Measurements from ENCODE around the gene KLHL5.

DNA sequence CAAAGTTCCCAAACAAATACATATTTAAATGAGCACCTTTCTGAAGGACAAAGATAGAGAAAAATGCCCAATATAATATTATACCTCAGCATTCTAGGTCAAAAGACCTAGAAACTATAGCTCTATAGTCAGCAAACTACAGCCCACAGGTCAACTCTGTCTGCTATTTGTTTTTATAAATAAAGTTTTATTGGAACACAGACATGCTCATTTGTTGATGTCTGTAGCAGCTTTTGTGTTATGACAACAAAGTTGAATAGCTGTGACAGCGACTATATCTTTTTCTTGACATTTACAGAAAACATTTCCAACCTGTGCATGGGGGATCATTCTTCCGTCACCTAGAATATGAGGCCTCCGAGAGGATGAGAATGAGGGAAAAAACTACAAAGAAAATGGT lies 71.6 kb downstream of the KLHL5 start:
- TF ChIP-seq FOSL2 (IDR thresholded peaks at IDR 0.05) (no peak), FOSL2 (CRISPR knock-in tag; IDR thresholded peaks at IDR 0.05) (no peak), POLR2A (IDR thresholded peaks at IDR 0.05; ENCODE audit: low read length) (no peak), EP300 (IDR thresholded peaks at IDR 0.05) (no peak), SREBF2 (IDR thresholded peaks at IDR 0.05) (no peak)
- TF ChIP-seq, protein P1, sequence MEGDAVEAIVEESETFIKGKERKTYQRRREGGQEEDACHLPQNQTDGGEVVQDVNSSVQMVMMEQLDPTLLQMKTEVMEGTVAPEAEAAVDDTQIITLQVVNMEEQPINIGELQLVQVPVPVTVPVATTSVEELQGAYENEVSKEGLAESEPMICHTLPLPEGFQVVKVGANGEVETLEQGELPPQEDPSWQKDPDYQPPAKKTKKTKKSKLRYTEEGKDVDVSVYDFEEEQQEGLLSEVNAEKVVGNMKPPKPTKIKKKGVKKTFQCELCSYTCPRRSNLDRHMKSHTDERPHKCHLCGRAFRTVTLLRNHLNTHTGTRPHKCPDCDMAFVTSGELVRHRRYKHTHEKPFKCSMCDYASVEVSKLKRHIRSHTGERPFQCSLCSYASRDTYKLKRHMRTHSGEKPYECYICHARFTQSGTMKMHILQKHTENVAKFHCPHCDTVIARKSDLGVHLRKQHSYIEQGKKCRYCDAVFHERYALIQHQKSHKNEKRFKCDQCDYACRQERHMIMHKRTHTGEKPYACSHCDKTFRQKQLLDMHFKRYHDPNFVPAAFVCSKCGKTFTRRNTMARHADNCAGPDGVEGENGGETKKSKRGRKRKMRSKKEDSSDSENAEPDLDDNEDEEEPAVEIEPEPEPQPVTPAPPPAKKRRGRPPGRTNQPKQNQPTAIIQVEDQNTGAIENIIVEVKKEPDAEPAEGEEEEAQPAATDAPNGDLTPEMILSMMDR (IDR thresholded peaks at IDR 0.05) = no peak

Measured in A549 (cell line).